WTC11 (cell line): Measurements from ENCODE around the gene DYRK3. TPM values are rescaled to one million over a fixed set of nuclear protein-coding genes. Genes with fewer than 3 reads are reported as not detected.
A peak's percentile ranks its signal among the peaks of the same experiment; 100 is the strongest.

Experiments used
- ATAC-seq: fragments of 200-7000 bp; cut with Tn5 transposase; 2 replicates; pipeline ENCODE4 v1.10.0; 2021; ENCODE audit warnings: mild to moderate bottlenecking, moderate library complexity
- CTCF ChIA-PET: fragments of 300-600 bp; sonication (Branson Sonifier 250); formaldehyde crosslinking; loops from one replicate; lab custom pipeline; 2021; ENCODE audit warnings: antibody characterized with exemption; lab: Charles Lee
- POLR2A ChIA-PET: fragments of 350-600 bp; sonication (Branson Sonifier 250); formaldehyde crosslinking; loops from one replicate; lab custom pipeline; 2021; ENCODE audit warnings: antibody characterized with exemption; lab: Charles Lee
- DNase-seq: peaks from one replicate; pipeline ENCODE4 v3.0.0; 2021; ENCODE audit warnings: low spot score
- H3K27ac Mint-ChIP-seq: 2 replicates; pipeline ENCODE4 v1.8.0; 2021; ENCODE audit warnings: mixed read lengths
- H3K27me3 Mint-ChIP-seq: 2 replicates; pipeline ENCODE4 v1.8.0; 2021; ENCODE audit warnings: low read depth, mild to moderate bottlenecking, moderate library complexity, mixed read lengths
- H3K36me3 Mint-ChIP-seq: 2 replicates; pipeline ENCODE4 v1.8.0; 2021; ENCODE audit warnings: mixed read lengths
- H3K4me1 Mint-ChIP-seq: 2 replicates; pipeline ENCODE4 v1.8.0; 2022; ENCODE audit warnings: mixed read lengths
- H3K4me3 Mint-ChIP-seq: 2 replicates; pipeline ENCODE4 v1.8.0; 2021; ENCODE audit warnings: mild to moderate bottlenecking, moderate library complexity, mixed read lengths
- H3K9me3 Mint-ChIP-seq: 2 replicates; pipeline ENCODE4 v1.8.0; 2021; ENCODE audit warnings: mixed read lengths
- ATF3 ChIP-seq: sonication (generic); formaldehyde crosslinking; conservative IDR thresholded peaks from 2 replicates; pipeline ENCODE4 v1.8.1; 2022; ENCODE audit warnings: mild to moderate bottlenecking, missing genetic modification reagents
- ERG ChIP-seq: fragments of 250-450 bp; sonication (Bioruptor Pico); IDR thresholded peaks from 2 replicates; pipeline ENCODE4 v1.8.0; 2021; ENCODE audit warnings: mild to moderate bottlenecking
- GABPB1 ChIP-seq: sonication (generic); formaldehyde crosslinking; IDR thresholded peaks from 2 replicates; pipeline ENCODE4 v1.8.1; 2023; ENCODE audit warnings: mild to moderate bottlenecking, missing genetic modification reagents
- IRF2 ChIP-seq: sonication (generic); formaldehyde crosslinking; IDR thresholded peaks from 2 replicates; pipeline ENCODE4 v1.8.0; 2022; ENCODE audit warnings: low read depth, missing genetic modification reagents, borderline replicate concordance
- NR2C2 ChIP-seq: sonication (generic); formaldehyde crosslinking; IDR thresholded peaks from 2 replicates; pipeline ENCODE4 v1.8.0; 2022; ENCODE audit warnings: mild to moderate bottlenecking, missing genetic modification reagents
- NR3C1 ChIP-seq: sonication (generic); formaldehyde crosslinking; conservative IDR thresholded peaks from 2 replicates; pipeline ENCODE4 v1.8.1; 2023; ENCODE audit warnings: low read depth, mild to moderate bottlenecking, missing genetic modification reagents
- PREB ChIP-seq: sonication (generic); formaldehyde crosslinking; IDR thresholded peaks from 2 replicates; pipeline ENCODE4 v1.8.1; 2022; ENCODE audit warnings: mild to moderate bottlenecking, missing genetic modification reagents, moderate library complexity, borderline replicate concordance
- SP1 ChIP-seq: sonication (generic); formaldehyde crosslinking; conservative IDR thresholded peaks from 2 replicates; pipeline ENCODE4 v1.8.1; 2022; ENCODE audit warnings: missing genetic modification reagents
- STAT6 ChIP-seq: sonication (generic); formaldehyde crosslinking; conservative IDR thresholded peaks from 2 replicates; pipeline ENCODE4 v1.8.1; 2023; ENCODE audit warnings: mild to moderate bottlenecking, low read depth, missing genetic modification reagents, moderate library complexity
- ZBTB21 ChIP-seq: sonication (generic); formaldehyde crosslinking; IDR thresholded peaks from 2 replicates; pipeline ENCODE4 v1.8.1; 2023; ENCODE audit warnings: mild to moderate bottlenecking, missing genetic modification reagents, borderline replicate concordance
- ZBTB43 ChIP-seq: sonication (generic); formaldehyde crosslinking; IDR thresholded peaks from 2 replicates; pipeline ENCODE4 v1.8.1; 2023; ENCODE audit warnings: mild to moderate bottlenecking, missing genetic modification reagents
- ZNF219 ChIP-seq: sonication (generic); formaldehyde crosslinking; IDR thresholded peaks from 2 replicates; pipeline ENCODE4 v1.8.0; 2023; ENCODE audit warnings: missing genetic modification reagents, mild to moderate bottlenecking, borderline replicate concordance
- ZNF317 ChIP-seq: sonication (generic); formaldehyde crosslinking; IDR thresholded peaks from 2 replicates; pipeline ENCODE4 v1.8.1; 2023; ENCODE audit warnings: low read depth, mild to moderate bottlenecking, moderate library complexity, missing genetic modification reagents, borderline replicate concordance
- ZNF423 ChIP-seq: fragments of 250-450 bp; sonication (Bioruptor Pico); IDR thresholded peaks from 2 replicates; pipeline ENCODE4 v2.1.2; 2022; ENCODE audit warnings: mild to moderate bottlenecking, moderate library complexity
- total RNA-seq: library from RNA; stranded (reverse); gene quantifications from 3 replicates; pipeline ENCODE4 v1.2.3, GENCODE V29; 2021
- TF ChIP-seq, protein P1 (sequence below): sonication (generic); formaldehyde crosslinking; IDR thresholded peaks from 2 replicates; pipeline ENCODE4 v1.8.1; 2023; ENCODE audit warnings: mild to moderate bottlenecking, missing genetic modification reagents, moderate library complexity
- TF ChIP-seq, protein P2 (sequence below): sonication (generic); formaldehyde crosslinking; IDR thresholded peaks from 2 replicates; pipeline ENCODE4 v1.8.1; 2023; ENCODE audit warnings: mild to moderate bottlenecking, missing genetic modification reagents

The DYRK3 gene
- total RNA-seq, 1 experiment from 2014 or later = 7.8 TPM

DNA sequence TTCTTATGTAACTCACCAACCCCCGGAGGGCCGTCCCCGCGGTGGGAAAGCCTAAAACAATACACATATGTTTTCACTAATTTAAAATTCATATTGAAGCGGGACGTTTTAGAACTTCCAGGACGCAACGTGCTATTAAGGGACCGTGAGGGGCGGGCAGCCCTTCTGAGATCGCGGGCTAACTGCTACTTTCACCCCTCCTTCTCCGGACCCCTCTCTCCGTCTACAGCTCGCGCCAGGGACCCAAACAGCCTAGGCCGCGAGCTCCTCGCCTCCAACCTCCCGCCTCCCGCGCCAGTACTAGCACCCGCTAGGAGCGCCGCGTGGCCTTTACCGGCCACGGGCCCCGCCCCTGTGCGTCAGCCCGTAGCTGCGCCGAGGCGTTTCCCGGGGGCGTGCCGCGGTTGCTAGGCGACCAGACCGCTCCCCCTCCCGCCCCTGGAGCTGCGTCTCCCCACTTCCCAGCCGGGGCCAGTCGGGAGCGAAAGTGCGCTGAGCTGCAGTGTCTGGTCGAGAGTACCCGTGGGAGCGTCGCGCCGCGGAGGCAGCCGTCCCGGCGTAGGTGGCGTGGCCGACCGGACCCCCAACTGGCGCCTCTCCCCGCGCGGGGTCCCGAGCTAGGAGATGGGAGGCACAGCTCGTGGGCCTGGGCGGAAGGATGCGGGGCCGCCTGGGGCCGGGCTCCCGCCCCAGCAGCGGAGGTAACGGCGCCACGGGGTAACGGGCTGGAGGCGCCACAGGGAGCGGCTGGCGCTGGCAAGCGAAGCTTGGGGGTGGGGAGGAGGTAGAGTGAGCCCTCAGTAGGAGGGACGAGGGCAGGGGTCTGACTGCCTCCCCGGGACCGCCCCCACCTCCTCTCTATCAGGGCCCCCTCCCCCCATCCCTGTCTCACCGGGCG is at the start of gene DYRK3 (continued):
- peak; percentile 20; the same call in 1 of the 2 replicates for TF ChIP-seq ZBTB43 (CRISPR knock-in tag)
- TF ChIP-seq ZNF219 = no peak
- TF ChIP-seq SP1 (CRISPR knock-in tag) = peak; percentile 94
- TF ChIP-seq NR2C2 = no peak
- no peak for TF ChIP-seq STAT6 (CRISPR knock-in tag)
- TF ChIP-seq PREB (CRISPR knock-in tag) = no peak
- TF ChIP-seq IRF2 (CRISPR knock-in tag) = no peak
- TF ChIP-seq GABPB1 (CRISPR knock-in tag) = no peak
- TF ChIP-seq ERG (CRISPR knock-in tag) = no peak
- TF ChIP-seq, protein P1, sequence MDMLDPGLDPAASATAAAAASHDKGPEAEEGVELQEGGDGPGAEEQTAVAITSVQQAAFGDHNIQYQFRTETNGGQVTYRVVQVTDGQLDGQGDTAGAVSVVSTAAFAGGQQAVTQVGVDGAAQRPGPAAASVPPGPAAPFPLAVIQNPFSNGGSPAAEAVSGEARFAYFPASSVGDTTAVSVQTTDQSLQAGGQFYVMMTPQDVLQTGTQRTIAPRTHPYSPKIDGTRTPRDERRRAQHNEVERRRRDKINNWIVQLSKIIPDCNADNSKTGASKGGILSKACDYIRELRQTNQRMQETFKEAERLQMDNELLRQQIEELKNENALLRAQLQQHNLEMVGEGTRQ = peak; percentile 65
- no peak for TF ChIP-seq ZBTB21 (CRISPR knock-in tag)
- no peak for TF ChIP-seq NR3C1

GRCh38 chr1:206586501-206587445 is 48.6 kb upstream of the DYRK3 start:
- Mint-ChIP-seq H3K36me3 (peaks cover 8% of the 10 kb centered on the region; the same call in 1 of the 2 replicates), H3K4me1 (peaks cover 4% of the 10 kb centered on the region), H3K27ac (no peak overlapping the region), H3K4me3 (no peak overlapping the region), H3K27me3 (no peaks in the 10 kb centered on the region), H3K9me3 (no peaks in the 10 kb centered on the region)
- no peak for DNase-seq
- ATAC-seq = no peak
- ChIA-PET CTCF (interaction anchor here (0.8 to 7.8 kb wide), 5 partner anchors 26 to 107 kb away, joined by 3 to 126 read pairs (median 15); partner anchors contain the start of gene EIF2D), POLR2A (no interaction called here)
- TF ChIP-seq, protein P2, sequence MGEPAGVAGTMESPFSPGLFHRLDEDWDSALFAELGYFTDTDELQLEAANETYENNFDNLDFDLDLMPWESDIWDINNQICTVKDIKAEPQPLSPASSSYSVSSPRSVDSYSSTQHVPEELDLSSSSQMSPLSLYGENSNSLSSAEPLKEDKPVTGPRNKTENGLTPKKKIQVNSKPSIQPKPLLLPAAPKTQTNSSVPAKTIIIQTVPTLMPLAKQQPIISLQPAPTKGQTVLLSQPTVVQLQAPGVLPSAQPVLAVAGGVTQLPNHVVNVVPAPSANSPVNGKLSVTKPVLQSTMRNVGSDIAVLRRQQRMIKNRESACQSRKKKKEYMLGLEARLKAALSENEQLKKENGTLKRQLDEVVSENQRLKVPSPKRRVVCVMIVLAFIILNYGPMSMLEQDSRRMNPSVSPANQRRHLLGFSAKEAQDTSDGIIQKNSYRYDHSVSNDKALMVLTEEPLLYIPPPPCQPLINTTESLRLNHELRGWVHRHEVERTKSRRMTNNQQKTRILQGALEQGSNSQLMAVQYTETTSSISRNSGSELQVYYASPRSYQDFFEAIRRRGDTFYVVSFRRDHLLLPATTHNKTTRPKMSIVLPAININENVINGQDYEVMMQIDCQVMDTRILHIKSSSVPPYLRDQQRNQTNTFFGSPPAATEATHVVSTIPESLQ (CRISPR knock-in tag) = no peak
- no peak for TF ChIP-seq ZNF423 (CRISPR knock-in tag)
- no peak for TF ChIP-seq ZNF317 (CRISPR knock-in tag)
- TF ChIP-seq ATF3 = no peak
